ENCODE results near the gene SLC6A8.

GRCh38 chrX:153701706-153702105, 14.0 kb downstream of the SLC6A8 start:
- no peak for TF ChIP-seq CTCF (IDR thresholded peaks at IDR 0.05)
- no peak for TF ChIP-seq POLR2A (IDR thresholded peaks at IDR 0.05)
